GM21515 (cell line): Measurements from ENCODE around the gene PSMD6.

ENCODE experiments used
- ATAC-seq: cut with Tn5 transposase; IDR thresholded peaks from one replicate; pipeline ENCODE4 v1.9.1; 2021; ENCODE audit not compliant: unreplicated experiment

The PSMD6 gene

DNA sequence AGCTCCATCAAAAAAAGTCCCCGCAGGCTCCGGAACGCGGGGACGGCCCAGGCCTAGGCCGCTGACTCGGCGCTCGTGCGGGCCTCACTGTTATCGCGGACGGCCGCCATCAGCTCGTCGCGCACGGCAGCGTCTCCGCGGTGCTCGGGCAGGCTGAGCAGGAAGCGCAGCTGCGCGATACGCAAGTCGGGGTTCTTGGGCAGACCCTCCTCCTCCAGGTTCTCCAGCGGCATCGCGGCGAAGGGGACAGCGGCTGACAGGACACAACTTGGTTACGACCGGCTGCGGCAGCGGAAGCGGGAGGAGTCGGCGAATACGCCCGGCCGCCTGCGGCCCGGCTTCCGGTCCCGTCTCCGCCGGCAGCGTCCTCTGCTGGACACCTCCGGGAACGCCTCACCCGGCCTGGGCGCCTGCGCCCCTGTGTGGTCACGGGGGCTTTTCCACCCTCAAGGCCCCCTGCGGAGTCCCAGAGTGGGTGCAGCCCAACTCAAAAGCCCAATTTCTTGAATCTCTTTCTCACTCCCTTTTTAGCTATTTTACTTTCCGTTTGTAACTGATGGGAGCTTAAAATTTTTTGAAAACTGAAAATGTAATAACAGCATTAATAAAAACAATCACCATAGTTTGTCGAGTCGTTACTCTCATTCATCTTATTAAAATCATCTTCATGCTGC lies at the start of gene PSMD6:
Gene PSMD6, minus strand, starts transcription at position 308 of the 674 bp plus-strand sequence. Its CDS starts 75 bp downstream, at position 233.
- peak; percentile 97 for ATAC-seq

DNA sequence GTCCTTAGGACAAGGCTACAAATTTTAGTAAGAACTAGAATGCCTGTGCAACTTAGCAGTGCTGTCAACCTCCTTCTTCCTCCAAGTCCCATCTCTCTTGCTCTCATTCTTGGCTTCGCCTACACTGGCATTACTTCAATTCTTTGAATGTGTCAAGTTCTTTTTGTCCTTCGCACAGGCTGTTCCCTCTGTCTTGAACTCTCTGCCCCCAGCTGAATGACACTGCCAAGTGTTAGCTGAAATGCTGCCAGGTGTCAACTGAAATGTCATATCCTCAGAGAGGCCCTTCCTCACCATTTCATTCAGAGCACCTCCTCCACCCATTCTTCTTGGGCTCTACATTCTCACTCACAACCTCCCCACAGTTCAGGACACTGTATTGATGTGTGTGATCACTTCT lies 48.8 kb upstream of the PSMD6 start:
- ATAC-seq = no peak

DNA sequence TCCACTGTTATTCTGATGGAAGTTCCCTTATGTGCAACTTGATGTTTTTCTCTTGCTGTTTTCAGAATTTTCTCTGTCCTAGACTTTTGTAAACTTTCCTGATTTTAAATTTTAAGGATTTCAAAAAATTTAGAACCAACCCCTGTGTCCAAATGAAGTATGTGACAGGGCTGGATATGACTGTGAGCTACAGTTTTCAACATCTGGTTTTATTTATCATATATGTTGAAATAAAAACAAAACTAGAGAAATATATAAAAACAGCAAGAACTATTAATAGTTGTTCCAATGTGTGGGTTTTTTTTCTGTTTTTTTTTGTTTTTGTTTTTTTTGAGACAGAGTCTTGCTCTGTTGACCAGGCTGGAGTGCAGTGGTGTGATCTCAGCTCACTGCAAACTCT lies 47.4 kb upstream of the PSMD6 start:
- ATAC-seq = no peak

DNA sequence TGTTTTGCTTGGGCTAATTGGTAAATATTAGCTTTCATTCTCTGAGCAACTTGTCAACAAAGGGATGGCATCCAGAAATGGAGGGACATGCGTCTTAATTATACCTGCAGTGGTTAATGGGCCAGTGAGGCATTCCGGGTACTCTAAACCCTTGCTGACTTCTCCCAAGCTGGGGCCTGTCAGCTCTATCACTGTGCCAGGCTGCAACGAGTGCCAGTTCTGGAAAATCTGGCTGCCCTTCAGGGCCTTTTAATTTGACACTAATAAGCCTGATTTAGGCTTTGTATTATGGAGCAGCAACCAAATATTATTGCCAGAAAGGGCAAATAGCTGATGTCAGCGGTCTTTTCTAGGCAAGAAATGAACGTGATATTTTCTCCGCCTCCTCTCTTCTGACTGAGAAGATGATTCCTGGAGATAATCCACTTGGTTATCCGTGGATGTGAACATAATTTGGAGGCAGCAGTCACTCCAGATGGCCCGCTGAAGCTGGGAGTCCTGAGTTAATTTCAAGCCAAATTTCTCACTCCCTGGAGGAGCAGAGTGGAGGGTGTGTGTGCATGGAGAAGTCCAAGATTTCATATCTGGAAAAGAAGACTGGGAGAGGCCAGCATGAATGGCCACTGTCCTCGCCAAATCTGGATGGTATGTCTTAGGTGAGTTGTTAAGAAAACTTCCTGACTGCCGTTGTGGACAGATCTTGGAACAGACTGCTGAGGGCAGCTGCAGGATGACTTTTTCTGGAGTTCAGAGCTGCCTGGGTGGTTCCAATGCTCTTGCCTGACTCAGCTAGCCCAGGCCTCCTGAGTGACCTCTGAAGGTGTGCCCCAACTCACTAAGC lies 44.4 kb upstream of the PSMD6 start:
- ATAC-seq = no peak

DNA sequence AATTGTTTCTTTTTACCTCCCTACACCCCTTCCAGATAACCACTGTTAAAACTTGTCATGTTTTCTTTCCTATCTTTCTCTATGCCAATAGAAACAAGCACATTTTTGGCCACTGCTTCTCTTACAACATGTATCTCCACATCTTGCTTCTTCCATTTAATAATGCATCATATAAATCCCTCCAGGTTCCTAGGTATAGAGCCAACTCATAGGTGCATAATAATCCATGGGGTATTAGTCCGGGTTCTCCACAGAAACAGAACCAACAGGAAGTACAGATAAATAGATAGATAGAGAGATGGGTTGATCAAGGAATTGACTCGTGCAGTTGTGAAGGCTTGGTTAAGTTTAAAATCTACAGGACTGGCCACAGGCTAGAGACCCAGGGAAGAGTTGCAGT lies 41.5 kb upstream of the PSMD6 start:
- ATAC-seq = no peak

DNA sequence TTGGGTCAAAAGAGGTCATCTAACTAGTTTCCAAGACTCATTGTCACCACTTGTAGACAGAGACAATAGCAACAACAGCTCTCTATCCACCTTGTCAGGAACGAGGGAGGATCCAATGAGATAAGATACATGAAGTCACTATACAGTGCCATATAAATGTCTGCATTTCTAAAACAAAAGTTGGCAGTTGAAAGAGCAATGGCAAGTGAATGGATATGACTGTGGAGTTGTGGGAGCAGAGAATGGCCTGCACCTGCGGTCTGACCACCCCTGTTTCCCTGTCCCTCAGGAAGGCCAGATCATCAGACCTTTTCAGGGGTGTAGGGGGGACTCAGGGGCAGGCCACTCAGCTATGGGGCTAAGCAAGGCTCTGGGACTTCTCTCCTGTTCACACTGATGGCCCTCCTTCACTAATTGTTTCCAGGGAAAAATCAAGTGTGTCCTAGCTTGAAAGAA lies 40.7 kb upstream of the PSMD6 start:
- ATAC-seq = no peak

DNA sequence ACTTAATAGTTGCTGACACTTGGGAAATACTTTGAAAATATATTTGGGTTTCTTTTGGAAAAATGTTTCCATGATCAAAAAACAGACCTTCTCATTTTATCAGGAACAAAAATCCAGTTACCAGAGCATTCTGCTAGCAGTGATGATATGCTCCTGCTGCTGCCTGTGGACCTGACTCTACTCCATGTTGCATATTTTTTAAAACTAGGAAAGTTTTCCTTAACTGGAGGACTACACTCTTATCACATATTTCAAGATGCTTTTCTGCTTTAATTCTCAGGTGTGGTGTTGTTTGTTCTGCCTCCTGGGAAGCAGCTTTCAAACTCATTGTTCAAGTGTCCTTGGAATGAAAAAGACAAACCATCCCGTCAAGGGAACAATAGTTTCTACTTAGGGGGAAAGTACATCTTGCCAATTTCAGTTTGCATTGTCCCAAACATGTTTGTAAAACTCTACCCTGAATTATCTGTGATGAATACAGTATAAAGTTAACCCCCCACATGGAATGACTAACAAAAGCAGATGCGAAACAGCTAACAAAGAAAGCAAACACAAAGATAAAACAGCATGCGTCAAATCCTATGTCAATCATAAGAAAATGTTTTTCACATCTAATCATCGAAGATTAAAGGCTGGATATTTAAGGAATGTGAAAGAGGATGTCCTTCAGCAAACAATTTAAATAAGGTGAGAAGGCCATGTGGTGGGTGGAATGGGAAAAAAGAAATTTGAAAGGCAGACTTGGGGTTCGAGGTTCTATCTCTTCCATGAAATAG lies 40.1 kb upstream of the PSMD6 start:
- ATAC-seq = no peak

DNA sequence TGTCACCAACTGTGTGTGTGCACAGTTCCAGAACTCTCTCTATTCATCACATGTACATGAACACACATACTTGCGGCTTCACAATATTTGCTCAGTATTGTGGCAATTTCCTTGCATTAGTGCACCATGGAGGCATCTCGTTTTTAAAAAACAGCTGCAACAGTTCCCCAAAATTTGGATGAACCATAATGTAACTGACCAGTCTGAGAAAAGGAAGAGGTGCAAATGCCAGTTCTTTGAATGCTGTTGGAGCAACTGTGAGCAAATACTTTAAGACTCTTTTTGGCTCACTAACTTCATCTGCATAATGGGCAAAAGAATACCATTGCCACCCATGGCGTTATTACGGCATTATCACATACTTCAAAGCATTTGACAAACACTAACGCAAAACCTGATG lies 38.3 kb upstream of the PSMD6 start:
- ATAC-seq = no peak

DNA sequence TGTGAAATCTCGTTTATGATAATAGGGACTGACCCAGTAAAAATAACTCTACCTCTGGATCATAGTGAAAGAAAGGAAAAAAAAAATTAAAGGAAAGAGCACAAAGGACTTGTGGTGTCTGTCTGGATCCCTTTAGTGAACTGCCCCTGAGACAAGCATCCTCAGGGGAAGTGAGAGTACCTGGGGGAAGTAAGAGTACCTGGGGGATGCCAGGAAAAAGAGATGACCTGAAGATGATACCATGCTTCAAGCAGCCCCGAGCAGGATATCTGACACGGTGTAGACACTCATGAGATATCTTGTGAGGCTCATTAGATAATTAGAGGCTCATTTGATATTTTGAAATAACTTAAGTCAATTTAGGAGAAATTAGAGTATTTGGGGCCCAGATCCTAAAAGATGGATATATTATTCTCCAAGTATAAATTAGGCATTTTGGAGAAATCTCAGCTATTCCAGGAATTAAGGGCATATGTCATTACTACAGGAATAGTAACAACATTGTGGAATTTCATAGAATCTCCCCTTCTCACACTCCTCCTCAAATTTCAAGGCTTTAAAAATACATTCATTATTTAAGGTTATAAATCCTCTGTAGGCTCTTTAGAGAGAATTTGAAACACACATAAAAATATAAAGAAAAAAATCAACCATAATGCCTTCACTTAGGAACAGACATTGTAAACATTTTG lies 36.3 kb upstream of the PSMD6 start:
- ATAC-seq = no peak

DNA sequence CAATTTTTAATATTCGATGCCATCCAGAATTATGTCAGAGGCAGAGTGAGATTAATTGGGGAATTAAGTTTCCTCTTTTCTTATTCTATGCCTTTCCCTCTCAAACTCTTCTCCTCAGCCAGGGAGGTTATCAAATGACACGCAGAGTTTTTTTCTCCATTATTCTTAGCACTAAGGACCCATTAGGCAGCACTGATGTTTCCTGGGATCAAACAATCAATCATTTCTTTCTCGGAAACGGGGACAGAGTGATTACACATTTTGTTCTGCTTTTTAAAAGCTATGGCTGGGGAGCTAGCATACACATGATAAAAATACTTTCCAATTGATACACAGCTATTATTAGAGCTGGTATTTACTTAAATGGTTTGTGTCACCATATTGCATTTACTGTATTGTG lies 35.3 kb upstream of the PSMD6 start:
- no peak for ATAC-seq

DNA sequence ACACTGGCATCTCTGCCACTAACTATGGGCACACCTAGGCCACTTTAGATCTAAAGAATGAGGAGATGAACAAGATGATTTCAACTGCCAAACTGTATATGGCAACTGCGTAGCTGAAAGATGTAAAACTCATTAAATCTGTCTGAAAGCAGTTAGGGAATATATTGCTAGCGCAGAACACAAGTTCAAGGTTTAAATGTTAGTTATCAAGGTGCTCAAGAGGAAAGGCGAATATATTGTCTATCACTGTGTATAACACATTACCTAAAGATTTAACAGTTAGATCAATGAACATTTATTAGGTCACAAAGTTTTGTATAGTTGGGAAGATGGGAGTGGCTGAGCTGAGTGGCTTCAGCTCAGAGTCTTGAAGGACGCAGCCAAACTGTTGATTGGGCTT lies 33.9 kb upstream of the PSMD6 start:
- no peak for ATAC-seq

DNA sequence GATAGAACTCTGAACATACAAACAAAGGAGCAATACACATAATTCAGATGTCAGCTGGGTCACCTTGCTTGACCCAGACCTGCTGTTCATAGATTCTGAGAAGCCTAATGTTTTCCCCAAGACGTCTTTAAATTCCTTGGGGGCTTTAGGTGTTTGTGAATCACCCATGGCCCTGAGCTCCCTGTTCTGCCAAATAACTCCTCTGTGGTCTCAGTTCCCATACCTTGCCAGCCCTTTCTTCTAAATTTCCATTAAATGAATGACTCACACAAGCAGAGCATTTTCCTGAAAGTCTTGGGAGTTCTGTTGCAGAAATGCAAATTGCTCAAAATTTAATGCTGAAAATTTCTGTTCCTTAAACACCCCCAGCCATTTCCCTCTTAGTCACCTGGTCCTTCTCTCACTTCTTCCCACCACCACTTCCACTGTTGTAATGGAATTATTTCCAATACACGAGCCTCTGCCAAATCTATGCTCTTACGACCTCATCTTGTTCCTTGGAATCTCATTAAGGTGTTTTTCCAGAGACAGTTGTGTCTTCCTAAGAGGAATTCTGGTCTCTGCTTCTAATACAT lies 33.4 kb upstream of the PSMD6 start:
- no peak for ATAC-seq

DNA sequence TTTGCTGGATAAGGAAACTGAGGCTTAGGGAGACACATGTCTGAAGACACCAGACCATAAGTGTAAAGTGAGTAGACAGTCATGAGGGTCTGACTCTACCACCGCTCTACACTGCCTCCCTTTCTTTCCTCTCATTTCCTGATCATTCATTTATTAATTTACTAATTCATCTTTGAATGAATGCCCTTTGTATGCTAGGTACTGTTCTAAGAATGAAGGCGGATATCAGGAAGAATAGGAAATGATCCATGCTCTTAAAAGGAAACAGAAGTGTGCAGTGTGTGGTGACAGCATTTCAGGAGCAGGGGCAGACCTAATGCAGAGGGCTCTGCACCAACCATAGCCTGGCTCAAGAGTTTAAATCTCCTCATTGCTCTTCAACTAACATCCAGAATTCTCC lies 31.8 kb upstream of the PSMD6 start:
- ATAC-seq = no peak

DNA sequence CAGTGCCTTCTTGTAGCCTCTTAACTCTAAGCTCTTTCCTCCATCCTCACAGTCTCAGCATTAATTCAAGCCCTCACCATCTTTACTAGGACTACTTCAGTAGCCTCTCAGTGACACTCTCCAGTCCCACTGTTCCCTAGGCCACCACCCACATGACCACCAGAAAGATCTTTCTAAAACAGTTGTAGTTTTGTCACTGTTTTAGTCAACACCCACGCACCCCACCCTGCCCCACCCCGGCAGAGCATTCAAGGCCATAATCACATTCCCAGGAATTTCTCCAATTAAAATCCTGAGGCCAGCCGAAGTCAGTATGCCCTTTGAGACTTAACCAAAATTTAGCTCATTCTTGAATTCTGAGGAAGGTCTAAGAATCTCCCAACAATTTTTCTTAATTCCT lies 31.2 kb upstream of the PSMD6 start:
- ATAC-seq = no peak

DNA sequence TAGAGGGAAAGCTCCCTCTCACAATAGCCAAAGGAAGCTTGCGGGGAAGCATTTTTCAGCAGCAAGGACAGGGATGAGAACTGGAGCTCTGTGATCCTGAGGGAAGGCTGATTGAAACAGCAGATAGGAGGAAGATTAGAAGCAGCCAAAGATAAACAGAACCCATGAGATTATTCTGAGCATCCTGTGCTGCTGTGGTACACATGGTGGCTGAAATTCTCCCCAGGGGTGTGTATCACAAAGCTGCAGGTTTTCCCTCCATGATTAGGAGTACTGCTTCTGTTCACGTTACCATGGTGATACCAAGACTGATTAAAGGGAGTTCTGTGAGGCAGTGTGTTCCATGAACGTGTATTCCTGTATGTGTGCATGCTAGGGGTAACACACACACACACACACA lies 30.3 kb upstream of the PSMD6 start:
- ATAC-seq = no peak

DNA sequence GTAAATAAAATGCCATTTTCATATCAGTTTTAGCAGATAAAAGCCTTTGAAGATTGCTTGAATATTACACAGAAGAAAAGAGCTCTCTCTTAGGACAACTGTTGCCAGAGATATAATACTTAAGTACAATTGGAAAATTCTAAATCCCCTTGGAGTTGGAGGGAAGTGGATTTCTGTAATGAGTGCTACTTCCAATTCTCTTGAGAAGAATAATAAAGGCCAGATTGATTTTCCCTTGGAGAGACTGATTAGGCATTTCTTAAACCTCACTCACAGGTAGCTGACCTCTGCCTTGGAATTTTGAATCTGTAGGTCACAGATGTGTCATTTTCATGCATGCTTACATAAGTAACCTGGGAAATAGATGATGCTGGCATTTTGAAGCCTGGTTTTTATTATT lies 29.8 kb upstream of the PSMD6 start:
- no peak for ATAC-seq

DNA sequence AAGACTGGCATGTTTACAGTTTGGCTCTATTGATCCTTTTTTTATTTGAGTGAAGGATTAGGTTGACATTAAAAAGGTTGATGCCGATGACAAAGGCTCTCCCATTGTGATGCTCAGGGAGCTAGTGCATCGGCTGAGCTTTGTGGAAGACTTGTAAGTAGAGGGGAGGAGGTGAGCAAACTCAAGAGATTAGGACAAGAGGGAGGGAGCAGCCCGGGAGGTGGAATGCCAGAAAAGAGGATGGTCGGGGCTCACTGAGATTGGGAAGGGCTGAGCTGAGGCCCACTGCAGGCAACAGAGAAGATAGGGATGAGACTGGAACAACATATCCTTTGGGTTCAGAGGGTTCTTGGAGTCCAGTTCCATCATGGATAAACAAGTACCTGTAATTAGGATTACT lies 26.5 kb upstream of the PSMD6 start:
- ATAC-seq = no peak

DNA sequence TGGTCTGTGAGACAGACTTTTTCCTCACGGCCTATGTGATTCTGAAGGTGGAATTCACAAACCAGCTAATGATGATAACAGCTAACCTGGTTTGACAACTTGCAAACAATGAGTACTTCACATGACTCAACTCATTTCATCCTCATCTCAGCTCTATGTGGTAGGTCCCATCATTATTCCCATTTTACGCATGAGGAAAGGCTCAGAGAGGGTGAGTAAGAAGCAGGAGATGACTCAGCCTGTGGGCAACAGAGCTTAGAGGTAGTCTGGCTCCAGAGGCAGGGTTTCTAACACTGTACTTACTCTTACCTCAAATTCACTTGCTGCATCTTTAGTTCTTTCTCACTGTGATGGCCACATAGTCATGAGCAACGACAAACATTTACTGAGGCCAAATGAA lies 25.8 kb upstream of the PSMD6 start:
- no peak for ATAC-seq

DNA sequence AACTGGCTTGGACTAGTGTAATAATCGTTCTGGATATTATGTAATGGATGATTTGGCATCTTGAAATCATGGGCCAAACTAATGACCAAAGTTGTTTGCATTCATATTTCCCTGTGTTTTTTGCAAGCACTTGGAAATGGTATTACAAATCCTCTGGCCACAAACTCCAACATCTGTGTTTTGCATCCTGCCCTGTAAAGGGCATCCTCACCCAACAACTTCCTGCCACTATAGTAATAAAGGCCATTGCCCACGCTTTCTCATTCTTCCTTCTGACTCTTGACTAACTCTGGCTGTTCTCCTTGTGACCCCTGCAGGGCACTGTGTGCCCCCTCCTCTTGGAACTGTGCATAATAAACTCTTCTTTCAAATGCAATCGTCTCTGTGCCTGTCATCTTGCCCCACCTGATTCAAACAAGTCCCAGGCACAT lies 25.4 kb upstream of the PSMD6 start:
- ATAC-seq = no peak

DNA sequence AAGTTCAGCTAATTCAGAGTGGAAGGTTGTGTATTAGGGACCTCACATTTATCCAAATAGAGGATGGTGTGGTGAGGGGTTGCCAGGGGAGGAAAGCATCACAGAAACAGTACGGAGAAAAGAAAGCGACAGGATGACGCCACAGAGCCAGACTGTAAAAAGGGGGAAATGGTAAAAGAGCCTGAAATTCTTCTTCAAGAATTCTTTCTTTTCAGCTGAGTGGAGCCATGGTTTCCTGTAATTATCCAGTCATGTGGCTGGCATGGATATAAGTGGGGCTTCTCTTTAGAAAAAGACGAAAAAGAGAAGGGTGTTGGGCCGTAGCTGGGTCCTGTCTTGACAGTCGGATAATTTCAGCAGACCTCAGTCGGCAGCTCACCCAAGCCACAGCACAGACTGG lies 24.5 kb upstream of the PSMD6 start:
- no peak for ATAC-seq
